ENCODE data around the gene GPC5. TPM values are rescaled to one million over a fixed set of nuclear protein-coding genes. Genes with fewer than 3 reads are reported as not detected.
A peak's percentile ranks its signal among the peaks of the same experiment; 100 is the strongest.

Gene GPC5
- polyA plus RNA-seq, 4 donors: 0.18 to 0.86 TPM; not detected in 2

GRCh38 chr13:92415781-92416180 is 1017.4 kb downstream of the GPC5 start:
- Histone ChIP-seq H3K4me1 (ENCODE audit: control insufficient read depth in 3 of 3, insufficient read depth in 2 of 3, low read depth in 1 of 3, low read length in 2 of 3) (no peaks in the 10 kb centered on the region), H3K27ac (ENCODE audit: low read depth in 1 of 3, low read length in 2 of 3) (no peak overlapping the region), H3K36me3 (ENCODE audit: control insufficient read depth in 3 of 3, insufficient read depth in 2 of 3, low read depth in 1 of 3, low read length in 3 of 3) (no peaks in the 10 kb centered on the region), H3K27me3 (ENCODE audit: control insufficient read depth in 3 of 3, insufficient read depth in 3 of 3, low read length in 3 of 3) (no peaks in the 10 kb centered on the region), H3K9me3 (ENCODE audit: control insufficient read depth in 2 of 2, insufficient read depth in 1 of 2, low read depth in 1 of 2, low read length in 1 of 2) (peaks cover 0 to 4% of the 10 kb centered on the region in 2 donors), H3K4me3 (ENCODE audit: low read depth in 1 of 3, low read length in 3 of 3) (no peak overlapping the region)
- DNase-seq (no peak), FAIRE-seq (no peak)

- FAIRE-seq: no peak
- Histone ChIP-seq H3K4me3 (ENCODE audit: low read depth in 1 of 3, low read length in 3 of 3) (no peak overlapping the region), H3K36me3 (ENCODE audit: control insufficient read depth in 3 of 3, insufficient read depth in 2 of 3, low read depth in 1 of 3, low read length in 3 of 3) (no peaks in the 10 kb centered on the region), H3K27me3 (ENCODE audit: control insufficient read depth in 3 of 3, insufficient read depth in 3 of 3, low read length in 3 of 3) (no peaks in the 10 kb centered on the region), H3K27ac (ENCODE audit: low read depth in 1 of 3, low read length in 2 of 3) (no peak overlapping the region), H3K4me1 (ENCODE audit: control insufficient read depth in 3 of 3, insufficient read depth in 2 of 3, low read depth in 1 of 3, low read length in 2 of 3) (no peaks in the 10 kb centered on the region), H3K9me3 (ENCODE audit: control insufficient read depth in 2 of 2, insufficient read depth in 1 of 2, low read depth in 1 of 2, low read length in 1 of 2) (peaks cover 0 to 4% of the 10 kb centered on the region in 2 donors)
- 27 to 48% (median 31%) methylated on average over 5 of the region's 5 CpGs for WGBS, 3 donors
- DNase-seq: peak in 1 of 2 donors; percentile 18
Observed at GRCh38 chr13:92418818-92419412, 1020.5 kb downstream of the GPC5 start.

GRCh38 chr13:92429231-92429630 is 1030.8 kb downstream of the GPC5 start:
- no peaks in the 10 kb centered on the region for H3K27me3 ChIP-seq (ENCODE audit: control insufficient read depth in 3 of 3, insufficient read depth in 3 of 3, low read length in 3 of 3)
- no peaks in the 10 kb centered on the region for H3K4me1 ChIP-seq (ENCODE audit: control insufficient read depth in 3 of 3, insufficient read depth in 2 of 3, low read depth in 1 of 3, low read length in 2 of 3)
- DNase-seq (no peak), FAIRE-seq (peak; percentile 62)
- no peaks in the 10 kb centered on the region for H3K36me3 ChIP-seq (ENCODE audit: control insufficient read depth in 3 of 3, insufficient read depth in 2 of 3, low read depth in 1 of 3, low read length in 3 of 3)
- no peaks in the 10 kb centered on the region for H3K9me3 ChIP-seq (ENCODE audit: control insufficient read depth in 2 of 2, insufficient read depth in 1 of 2, low read depth in 1 of 2, low read length in 1 of 2)
- H3K27ac ChIP-seq (ENCODE audit: low read depth in 1 of 3, low read length in 2 of 3): no peak overlapping the region
- 85 to 92% (median 87%) methylated on average over 2 of the region's 2 CpGs for WGBS, 3 donors
- H3K4me3 ChIP-seq (ENCODE audit: low read depth in 1 of 3, low read length in 3 of 3): no peak overlapping the region

GRCh38 chr13:92433386-92433785 is 1035.0 kb downstream of the GPC5 start:
- 62 to 73% (median 64%) methylated on average over 3 of the region's 3 CpGs for WGBS, 3 donors
- no peak overlapping the region for H3K4me3 ChIP-seq (ENCODE audit: low read depth in 1 of 3, low read length in 3 of 3)
- no peak overlapping the region for H3K27ac ChIP-seq (ENCODE audit: low read depth in 1 of 3, low read length in 2 of 3)
- no peak for DNase-seq
- H3K36me3 ChIP-seq (ENCODE audit: control insufficient read depth in 3 of 3, insufficient read depth in 2 of 3, low read depth in 1 of 3, low read length in 3 of 3): no peaks in the 10 kb centered on the region
- no peaks in the 10 kb centered on the region for H3K4me1 ChIP-seq (ENCODE audit: control insufficient read depth in 3 of 3, insufficient read depth in 2 of 3, low read depth in 1 of 3, low read length in 2 of 3)
- no peaks in the 10 kb centered on the region for H3K27me3 ChIP-seq (ENCODE audit: control insufficient read depth in 3 of 3, insufficient read depth in 3 of 3, low read length in 3 of 3)
- no peak for FAIRE-seq
- H3K9me3 ChIP-seq (ENCODE audit: control insufficient read depth in 2 of 2, insufficient read depth in 1 of 2, low read depth in 1 of 2, low read length in 1 of 2): no peaks in the 10 kb centered on the region

GRCh38 chr13:92433963-92434362 is 1035.5 kb downstream of the GPC5 start:
- Histone ChIP-seq H3K27ac (ENCODE audit: low read depth in 1 of 3, low read length in 2 of 3) (no peak overlapping the region), H3K4me1 (ENCODE audit: control insufficient read depth in 3 of 3, insufficient read depth in 2 of 3, low read depth in 1 of 3, low read length in 2 of 3) (no peaks in the 10 kb centered on the region), H3K9me3 (ENCODE audit: control insufficient read depth in 2 of 2, insufficient read depth in 1 of 2, low read depth in 1 of 2, low read length in 1 of 2) (no peaks in the 10 kb centered on the region), H3K4me3 (ENCODE audit: low read depth in 1 of 3, low read length in 3 of 3) (no peak overlapping the region), H3K27me3 (ENCODE audit: control insufficient read depth in 3 of 3, insufficient read depth in 3 of 3, low read length in 3 of 3) (no peaks in the 10 kb centered on the region), H3K36me3 (ENCODE audit: control insufficient read depth in 3 of 3, insufficient read depth in 2 of 3, low read depth in 1 of 3, low read length in 3 of 3) (no peaks in the 10 kb centered on the region)
- WGBS, 3 donors: 90 to 97% (median 91%) methylated on average over 1 of the region's 1 CpG
- FAIRE-seq: no peak
- DNase-seq: peak in 1 of 2 donors; percentile 30

GRCh38 chr13:92436924-92437323 is 1038.5 kb downstream of the GPC5 start:
- 78 to 82% (median 82%) methylated on average over 2 of the region's 2 CpGs for WGBS, 3 donors
- DNase-seq (no peak), FAIRE-seq (no peak)
- H3K27ac ChIP-seq (ENCODE audit: low read depth in 1 of 3, low read length in 2 of 3): no peak overlapping the region
- H3K9me3 ChIP-seq (ENCODE audit: control insufficient read depth in 2 of 2, insufficient read depth in 1 of 2, low read depth in 1 of 2, low read length in 1 of 2): no peaks in the 10 kb centered on the region
- no peaks in the 10 kb centered on the region for H3K4me1 ChIP-seq (ENCODE audit: control insufficient read depth in 3 of 3, insufficient read depth in 2 of 3, low read depth in 1 of 3, low read length in 2 of 3)
- H3K36me3 ChIP-seq (ENCODE audit: control insufficient read depth in 3 of 3, insufficient read depth in 2 of 3, low read depth in 1 of 3, low read length in 3 of 3): no peaks in the 10 kb centered on the region
- H3K4me3 ChIP-seq (ENCODE audit: low read depth in 1 of 3, low read length in 3 of 3): no peak overlapping the region
- H3K27me3 ChIP-seq (ENCODE audit: control insufficient read depth in 3 of 3, insufficient read depth in 3 of 3, low read length in 3 of 3): no peaks in the 10 kb centered on the region

GRCh38 chr13:92444244-92444643 is 1045.8 kb downstream of the GPC5 start:
- Histone ChIP-seq H3K27me3 (ENCODE audit: control insufficient read depth in 3 of 3, insufficient read depth in 3 of 3, low read length in 3 of 3) (no peaks in the 10 kb centered on the region), H3K9me3 (ENCODE audit: control insufficient read depth in 2 of 2, insufficient read depth in 1 of 2, low read depth in 1 of 2, low read length in 1 of 2) (no peaks in the 10 kb centered on the region), H3K36me3 (ENCODE audit: control insufficient read depth in 3 of 3, insufficient read depth in 2 of 3, low read depth in 1 of 3, low read length in 3 of 3) (no peaks in the 10 kb centered on the region), H3K4me1 (ENCODE audit: control insufficient read depth in 3 of 3, insufficient read depth in 2 of 3, low read depth in 1 of 3, low read length in 2 of 3) (peaks cover 0 to 4% (median 0%) of the 10 kb centered on the region in 3 donors), H3K27ac (ENCODE audit: low read depth in 1 of 3, low read length in 2 of 3) (no peak overlapping the region), H3K4me3 (ENCODE audit: low read depth in 1 of 3, low read length in 3 of 3) (no peak overlapping the region)
- DNase-seq (no peak), FAIRE-seq (no peak)
- WGBS, 3 donors: 80 to 84% (median 83%) methylated on average over 1 of the region's 1 CpG

GRCh38 chr13:92451060-92451459 is 1052.6 kb downstream of the GPC5 start:
- no peaks in the 10 kb centered on the region for H3K27me3 ChIP-seq (ENCODE audit: control insufficient read depth in 3 of 3, insufficient read depth in 3 of 3, low read length in 3 of 3)
- H3K4me3 ChIP-seq (ENCODE audit: low read depth in 1 of 3, low read length in 3 of 3): no peak overlapping the region
- DNase-seq (no peak), FAIRE-seq (no peak)
- no peaks in the 10 kb centered on the region for H3K9me3 ChIP-seq (ENCODE audit: control insufficient read depth in 2 of 2, insufficient read depth in 1 of 2, low read depth in 1 of 2, low read length in 1 of 2)
- H3K36me3 ChIP-seq (ENCODE audit: control insufficient read depth in 3 of 3, insufficient read depth in 2 of 3, low read depth in 1 of 3, low read length in 3 of 3): no peaks in the 10 kb centered on the region
- H3K27ac ChIP-seq (ENCODE audit: low read depth in 1 of 3, low read length in 2 of 3): no peak overlapping the region
- 73 to 95% (median 85%) methylated on average over 1 of the region's 1 CpG for WGBS, 3 donors
- no peaks in the 10 kb centered on the region for H3K4me1 ChIP-seq (ENCODE audit: control insufficient read depth in 3 of 3, insufficient read depth in 2 of 3, low read depth in 1 of 3, low read length in 2 of 3)

- DNase-seq: no peak
- Histone ChIP-seq H3K4me3 (ENCODE audit: low read depth in 1 of 3, low read length in 3 of 3) (no peak overlapping the region), H3K36me3 (ENCODE audit: control insufficient read depth in 3 of 3, insufficient read depth in 2 of 3, low read depth in 1 of 3, low read length in 3 of 3) (no peaks in the 10 kb centered on the region), H3K27me3 (ENCODE audit: control insufficient read depth in 3 of 3, insufficient read depth in 3 of 3, low read length in 3 of 3) (no peaks in the 10 kb centered on the region), H3K27ac (ENCODE audit: low read depth in 1 of 3, low read length in 2 of 3) (no peak overlapping the region), H3K9me3 (ENCODE audit: control insufficient read depth in 2 of 2, insufficient read depth in 1 of 2, low read depth in 1 of 2, low read length in 1 of 2) (no peaks in the 10 kb centered on the region), H3K4me1 (ENCODE audit: control insufficient read depth in 3 of 3, insufficient read depth in 2 of 3, low read depth in 1 of 3, low read length in 2 of 3) (no peaks in the 10 kb centered on the region)
- FAIRE-seq: no peak
- 89 to 94% (median 91%) methylated on average over 6 of the region's 6 CpGs for WGBS, 3 donors
Observed at GRCh38 chr13:92452840-92453239, 1054.4 kb downstream of the GPC5 start.

Data from small intestine (tissue), 7 donors.